GM19467 (cell line): ENCODE data around the gene SPP2.

Experiments used
- ATAC-seq: cut with Tn5 transposase; IDR thresholded peaks from one replicate; pipeline ENCODE4 v1.9.1; 2021; ENCODE audit warnings: mild to moderate bottlenecking, moderate library complexity; ENCODE audit not compliant: unreplicated experiment

Gene SPP2, protein sequence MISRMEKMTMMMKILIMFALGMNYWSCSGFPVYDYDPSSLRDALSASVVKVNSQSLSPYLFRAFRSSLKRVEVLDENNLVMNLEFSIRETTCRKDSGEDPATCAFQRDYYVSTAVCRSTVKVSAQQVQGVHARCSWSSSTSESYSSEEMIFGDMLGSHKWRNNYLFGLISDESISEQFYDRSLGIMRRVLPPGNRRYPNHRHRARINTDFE

DNA sequence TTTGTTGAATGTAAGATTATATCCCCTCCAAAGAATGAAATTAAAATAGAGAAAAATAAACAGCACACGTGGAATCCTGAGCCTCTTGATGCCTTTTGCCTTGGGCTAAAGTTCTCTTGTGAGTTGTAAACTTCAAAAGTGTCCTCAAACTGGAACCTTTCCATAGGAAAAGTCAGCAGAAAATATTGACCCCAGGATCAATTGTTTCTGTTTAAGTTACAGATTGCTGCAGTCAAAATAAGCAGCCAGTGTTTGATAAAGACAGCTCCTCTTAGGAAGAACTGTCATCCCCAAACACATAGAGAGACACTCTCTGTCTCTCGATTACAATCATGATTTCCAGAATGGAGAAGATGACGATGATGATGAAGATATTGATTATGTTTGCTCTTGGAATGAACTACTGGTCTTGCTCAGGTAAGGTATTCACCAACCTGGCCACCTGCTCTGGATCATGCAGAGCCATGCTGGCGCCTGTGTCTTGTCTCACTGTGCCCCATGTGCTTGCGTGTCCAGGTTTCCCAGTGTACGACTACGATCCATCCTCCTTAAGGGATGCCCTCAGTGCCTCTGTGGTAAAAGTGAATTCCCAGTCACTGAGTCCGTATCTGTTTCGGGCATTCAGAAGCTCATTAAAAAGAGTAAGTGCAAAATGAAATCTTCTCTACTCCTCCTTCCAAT is at the start of gene SPP2:
Gene SPP2, plus strand, starts transcription at position 248 of the 681 bp plus-strand sequence. Its CDS starts 85 bp downstream, at position 333.
- ATAC-seq = no peak

DNA sequence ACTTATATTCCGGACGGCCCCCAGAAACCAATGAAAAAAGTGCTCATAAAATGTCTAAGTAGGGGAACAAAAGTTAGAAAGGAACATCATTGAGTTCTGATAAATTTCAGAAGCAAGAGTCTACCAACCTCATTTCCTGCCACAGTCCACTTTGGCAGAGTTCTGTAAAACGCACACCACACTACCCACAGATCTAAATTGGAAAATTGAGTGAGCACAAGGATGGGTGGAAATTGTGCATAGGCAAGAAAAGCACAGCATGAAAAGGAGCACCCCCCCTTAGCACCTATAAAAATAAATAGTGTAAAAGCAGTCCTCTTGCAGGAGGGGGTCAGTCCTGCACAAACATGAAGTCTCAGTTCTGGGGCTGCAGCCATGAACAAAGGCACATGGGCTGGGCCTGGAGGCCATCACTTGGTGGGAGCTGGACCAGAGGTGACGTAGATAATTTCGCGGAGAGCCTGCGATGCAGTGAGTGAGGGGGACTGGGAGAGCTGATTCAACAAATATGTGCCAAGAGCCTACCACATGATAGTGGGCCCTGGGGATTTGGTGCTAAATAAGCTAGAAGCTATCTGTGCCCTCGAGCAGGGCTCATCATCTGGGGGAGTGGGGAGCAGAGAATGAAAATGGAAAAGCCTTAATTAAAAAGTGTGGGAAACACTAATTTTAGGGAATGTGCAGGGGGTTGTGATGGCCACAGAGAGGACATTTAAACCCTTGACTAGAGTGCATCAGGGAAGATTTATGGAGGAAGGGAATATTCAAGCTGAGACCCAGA is 48.9 kb upstream of the SPP2 start:
- no peak for ATAC-seq

DNA sequence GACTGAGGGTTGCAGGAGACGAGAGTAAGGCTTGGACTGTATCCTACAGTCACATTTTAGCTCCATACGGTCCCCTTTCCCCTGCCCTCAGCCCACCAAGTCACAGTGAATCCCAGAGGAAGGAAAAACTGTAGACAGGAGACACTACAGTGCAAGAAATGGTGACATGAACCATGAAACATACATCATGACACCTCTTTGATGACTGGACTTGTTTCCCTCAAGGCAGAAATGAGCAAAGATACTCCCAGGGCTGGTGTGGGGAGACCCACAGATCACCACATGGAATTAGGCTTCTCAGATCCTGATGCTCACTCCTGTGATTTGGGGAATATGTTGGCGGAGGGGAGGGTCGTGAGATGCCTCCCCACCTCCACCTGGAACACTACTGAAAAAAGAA is 48.2 kb upstream of the SPP2 start:
- ATAC-seq = no peak

DNA sequence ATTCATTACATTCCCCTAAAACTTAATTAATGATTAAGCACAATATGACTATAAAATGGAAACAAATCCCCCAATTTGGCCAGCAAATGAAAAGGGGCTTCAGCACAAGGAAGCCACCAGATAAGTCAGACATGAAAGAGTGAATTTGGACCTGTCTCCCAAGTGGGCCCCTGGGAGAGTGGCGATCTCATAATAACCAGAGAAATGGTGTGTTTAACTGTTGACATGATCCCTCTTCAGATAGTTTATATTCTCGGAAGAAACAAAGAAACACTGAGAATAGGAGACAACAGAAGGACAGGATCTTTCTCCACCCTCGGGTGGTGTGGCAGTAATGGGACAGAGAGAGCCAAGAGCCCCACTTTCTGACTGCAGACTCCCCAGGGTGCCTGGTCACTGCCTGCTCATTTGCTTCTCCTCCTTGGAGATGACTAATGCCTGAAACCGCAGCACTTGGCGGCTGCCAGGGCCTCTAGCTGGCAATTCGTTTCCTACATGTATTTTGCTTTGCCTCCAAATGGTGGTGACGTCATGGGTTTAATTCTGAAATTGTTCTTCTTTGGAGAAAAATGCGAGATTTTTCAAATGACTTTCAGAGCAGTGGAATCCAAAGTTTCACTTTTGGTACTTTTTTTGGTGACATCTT is 46.4 kb upstream of the SPP2 start:
- no peak for ATAC-seq

DNA sequence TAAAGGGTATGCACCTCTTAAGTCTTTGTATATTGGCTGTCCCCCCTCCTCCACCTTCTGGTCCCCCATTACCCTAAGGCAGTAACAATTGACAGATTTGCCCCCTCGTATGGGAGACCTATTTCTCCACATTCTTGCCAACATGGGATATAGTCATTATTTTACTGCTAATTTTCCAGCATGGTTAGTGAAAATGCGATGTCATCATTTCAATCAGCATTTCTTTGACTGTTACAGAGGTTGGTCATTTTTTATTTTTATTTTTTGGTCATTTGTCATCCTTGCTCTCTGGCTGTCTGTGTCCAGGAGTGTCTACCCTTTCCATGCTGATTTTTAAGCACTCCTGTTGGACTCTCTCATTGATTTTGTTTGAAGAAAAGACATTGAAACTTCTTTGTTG is 45.4 kb upstream of the SPP2 start:
- ATAC-seq = no peak

DNA sequence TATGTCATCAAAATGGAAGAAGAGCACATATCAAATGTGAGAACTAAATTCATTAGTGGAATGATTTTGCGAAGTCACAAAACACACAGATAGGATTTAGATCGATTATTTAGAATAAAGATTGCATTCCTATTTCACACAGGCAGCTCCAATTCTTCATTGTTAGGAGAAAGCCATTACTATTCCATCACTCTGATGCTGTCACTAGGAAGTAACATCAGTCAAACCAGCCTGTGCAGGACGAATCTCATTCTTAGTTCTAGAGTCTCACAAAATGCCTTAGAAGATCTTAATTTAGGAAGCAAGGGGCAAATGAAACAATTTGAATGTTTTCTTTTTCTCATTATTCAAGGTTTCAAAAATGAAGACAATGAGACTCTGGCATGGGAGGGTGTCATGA is 44.0 kb upstream of the SPP2 start:
- no peak for ATAC-seq

DNA sequence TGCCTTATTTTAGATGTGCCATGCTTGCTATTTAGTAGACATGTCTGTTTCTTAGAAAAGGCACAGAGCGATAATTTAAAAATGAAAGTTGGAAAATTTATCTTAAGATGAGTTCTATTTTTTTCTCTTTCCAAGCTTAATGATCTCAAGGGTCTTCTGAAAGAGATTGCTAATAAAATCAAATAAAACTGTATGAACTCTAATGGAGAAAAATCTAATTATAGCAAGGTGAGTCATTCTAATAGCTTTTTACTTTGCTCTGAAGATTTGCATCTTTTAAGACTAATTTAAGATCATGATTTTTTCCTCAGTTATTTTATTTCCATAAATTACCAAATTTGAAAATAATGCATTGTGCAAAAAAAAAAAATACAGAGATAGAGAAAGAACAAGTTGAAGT is 36.1 kb upstream of the SPP2 start:
- ATAC-seq = no peak

DNA sequence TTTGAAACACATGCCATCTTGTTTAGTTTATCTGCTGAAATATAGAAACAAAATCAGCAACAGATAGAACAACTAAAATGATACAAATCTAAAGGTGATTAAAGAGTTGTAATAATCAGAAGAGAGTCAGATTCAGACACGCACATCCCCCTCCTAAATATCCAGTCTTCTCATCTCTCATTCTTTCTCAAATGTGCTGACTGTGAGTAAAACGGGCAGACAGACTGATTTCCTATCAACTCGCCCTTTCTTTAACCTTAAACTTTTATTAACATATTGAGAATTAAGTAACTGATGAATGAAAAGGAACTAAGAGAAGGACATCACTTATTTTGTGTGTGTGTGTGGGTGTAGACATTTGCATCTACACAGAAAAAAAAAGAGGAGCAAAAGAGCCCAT is 34.6 kb upstream of the SPP2 start:
- ATAC-seq = no peak

DNA sequence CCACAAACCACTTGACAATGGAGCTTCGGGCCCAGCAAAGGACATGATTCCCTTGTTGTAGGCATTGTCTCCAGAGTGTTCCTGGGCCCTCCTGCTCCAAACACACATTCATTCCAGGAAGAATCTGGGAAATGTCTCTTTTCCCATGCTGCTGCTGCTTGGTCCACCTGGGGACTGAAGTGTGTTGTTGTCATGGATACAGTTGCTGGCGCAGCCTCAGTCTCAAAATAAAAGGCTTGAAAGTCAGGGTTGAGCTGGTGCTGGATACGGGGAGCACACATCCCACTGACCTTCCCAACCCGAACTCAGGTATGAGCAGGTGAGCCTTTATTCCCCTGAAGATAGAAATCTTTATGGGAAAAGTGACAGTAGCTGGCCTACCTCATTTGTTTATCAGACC is 30.6 kb upstream of the SPP2 start:
- no peak for ATAC-seq

DNA sequence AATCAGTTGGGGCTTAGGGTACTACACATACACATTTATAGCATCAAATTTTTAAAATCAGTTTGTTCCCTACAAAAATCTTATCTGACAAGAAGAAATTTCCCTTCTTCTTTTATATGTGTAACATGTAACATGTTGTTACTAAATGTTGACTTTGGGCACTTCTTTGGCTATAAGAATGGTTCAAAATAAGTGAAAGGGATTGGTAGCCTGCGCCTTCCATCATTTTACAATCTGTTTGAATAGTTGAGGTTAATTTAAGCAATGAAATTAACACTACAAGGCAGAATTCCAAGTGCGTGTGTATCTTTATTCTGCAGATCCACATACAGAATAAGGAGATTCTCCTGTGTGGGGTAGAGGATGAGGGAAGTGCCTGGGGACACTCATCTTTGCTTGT is 30.2 kb upstream of the SPP2 start:
- no peak for ATAC-seq

DNA sequence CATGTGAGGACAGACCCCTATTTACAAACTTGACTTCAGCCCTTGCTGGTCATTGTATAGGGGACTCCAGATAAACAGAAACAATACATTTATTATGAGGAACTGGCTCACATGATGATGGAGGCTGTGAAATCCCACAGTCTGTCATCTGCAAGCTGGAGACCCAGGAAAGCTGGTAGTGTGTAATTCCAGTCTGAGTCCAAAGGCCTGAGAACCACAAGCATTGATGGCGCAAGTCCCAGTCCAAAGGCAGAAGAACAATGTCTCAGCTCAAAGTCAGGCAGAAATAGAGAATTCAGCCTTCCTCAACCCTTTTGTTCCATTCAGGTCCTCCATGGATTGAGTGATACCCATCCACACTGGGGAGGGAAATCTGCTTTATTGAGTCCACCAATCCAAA is 28.1 kb upstream of the SPP2 start:
- ATAC-seq = no peak

DNA sequence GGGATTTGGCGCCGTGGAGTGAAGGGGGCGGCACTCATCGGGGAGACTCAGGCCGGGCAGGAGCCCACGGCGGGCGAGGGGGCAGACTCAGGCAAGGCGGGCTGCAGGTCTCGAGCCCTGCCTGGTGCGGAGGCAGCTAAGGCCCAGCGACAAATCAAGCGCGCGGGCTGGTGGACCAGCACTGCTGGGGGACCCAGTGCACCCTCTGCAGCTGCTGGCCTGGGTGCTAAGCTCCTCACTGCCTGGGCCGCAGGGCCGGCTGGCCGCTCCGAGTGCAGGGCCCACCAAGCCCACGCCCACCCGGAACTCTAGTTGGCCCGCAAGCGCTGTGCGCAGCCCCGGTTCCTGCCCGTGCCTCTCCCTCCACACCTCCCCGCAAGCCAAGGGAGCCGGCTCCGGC is 26.2 kb upstream of the SPP2 start:
- no peak for ATAC-seq

DNA sequence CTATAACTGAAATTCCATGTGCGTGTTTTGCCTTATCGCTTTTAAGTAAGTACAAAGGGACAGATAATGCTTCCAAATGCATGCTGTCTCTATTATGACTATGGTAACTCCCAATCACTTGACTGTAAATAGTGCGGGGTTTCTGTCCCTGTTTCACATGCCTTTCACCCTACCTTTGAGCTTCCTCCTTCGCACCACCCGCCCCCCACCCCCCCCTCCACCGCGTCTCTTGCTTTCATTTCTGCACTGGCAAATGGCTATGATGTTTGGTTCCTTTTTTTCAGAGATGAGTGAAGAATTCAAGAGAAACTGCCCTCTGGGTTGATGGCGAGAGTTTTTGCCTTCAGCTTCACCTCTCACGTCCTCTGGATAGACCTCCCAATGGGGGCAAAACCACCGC is 25.0 kb upstream of the SPP2 start:
- no peak for ATAC-seq

DNA sequence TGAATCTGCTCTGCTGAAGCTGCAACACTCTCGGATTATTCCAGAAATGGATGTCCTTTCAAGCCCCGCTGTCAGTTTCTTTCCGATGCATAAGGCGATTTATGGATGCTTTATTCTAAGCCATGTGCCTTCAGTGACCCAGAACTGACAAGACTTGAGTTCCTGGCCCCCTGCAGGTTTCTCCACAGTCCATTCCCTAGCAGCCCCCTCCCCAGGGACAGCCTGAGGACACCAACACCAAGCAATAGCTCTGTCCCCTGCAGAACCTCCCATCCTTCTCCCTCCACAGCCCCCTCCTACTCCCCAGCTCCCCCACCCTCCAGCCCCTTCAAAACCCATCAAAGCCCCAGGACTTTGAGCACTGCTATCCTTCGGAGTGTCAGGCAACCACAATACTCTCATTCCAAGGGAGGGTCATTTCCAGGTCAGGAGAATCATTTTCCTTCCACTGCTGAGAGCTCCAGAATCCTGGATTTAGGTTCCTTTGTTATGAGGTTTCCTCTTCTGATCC is 24.6 kb upstream of the SPP2 start:
- ATAC-seq = no peak

DNA sequence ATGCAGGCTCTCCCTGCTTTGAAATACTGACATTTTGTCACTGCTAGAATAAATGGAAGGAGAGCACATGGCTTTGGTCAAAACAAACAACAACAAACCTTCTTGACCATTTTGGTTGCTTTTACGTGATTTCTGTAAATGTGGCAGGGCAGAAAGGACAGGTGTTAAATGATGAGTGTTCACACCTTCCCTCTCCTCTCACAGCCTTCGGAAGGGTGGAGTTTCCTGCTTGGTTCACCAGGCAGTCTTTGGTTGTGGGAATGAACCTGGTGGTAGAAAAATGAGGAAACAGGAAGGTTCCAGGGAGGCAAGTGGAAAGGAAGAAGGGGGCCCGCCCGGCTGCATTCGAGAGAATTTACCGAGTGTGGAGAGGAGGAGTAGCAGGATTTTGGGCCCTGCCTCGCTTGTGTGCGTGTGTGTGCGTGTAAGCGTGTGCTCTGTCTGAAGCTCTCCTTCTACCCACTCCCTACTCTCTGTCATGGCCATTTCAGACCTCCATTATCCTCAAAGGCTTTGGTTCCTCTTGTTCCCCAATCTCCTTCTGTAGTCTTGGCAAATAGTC is 23.7 kb upstream of the SPP2 start:
- ATAC-seq = no peak

DNA sequence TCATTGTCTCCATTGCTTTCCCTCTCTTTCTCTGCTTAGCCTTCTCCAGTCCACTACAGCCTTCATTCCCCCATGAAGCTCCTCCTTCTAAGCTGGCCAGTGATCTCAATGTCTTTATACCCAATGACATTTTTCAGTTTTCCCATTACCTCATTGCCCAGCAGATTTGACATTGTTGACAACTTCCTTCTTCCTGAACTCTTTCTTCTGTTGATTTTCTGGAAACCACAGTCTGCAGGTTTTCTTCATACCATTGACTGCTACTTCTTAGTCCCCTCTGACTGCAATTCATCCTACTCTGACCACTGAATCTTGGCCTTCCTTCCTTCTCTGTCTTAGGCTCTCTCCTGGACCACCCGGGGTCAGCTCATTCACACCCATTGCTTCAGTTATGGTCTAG is 22.9 kb upstream of the SPP2 start:
- ATAC-seq = no peak

DNA sequence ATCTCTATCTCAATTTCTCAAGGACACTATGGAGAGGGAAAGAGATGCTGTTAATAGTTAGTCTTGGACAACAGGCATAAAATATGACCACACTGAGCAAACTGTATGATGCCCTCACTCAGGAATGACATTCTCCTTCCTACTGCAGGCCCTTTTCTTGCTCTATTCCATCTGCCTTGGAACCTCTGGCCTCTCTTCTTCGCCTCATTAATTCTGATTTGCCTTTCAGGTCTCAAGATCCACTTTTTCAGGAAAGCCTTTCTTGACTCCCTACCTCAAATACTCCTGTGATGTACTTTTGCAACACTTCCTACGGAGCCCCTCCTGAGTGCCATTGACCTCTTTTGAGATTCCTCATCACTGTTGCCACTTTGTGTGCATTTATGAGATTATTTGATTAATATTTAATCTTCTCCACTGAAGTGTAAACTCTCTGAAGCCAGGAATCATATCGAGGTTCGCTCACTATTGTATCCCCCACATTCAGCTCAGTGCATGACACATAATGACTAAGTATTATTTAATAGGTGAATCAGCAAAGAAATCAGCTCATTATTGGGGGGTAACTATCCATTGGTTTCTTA is 21.3 kb upstream of the SPP2 start:
- ATAC-seq = no peak

DNA sequence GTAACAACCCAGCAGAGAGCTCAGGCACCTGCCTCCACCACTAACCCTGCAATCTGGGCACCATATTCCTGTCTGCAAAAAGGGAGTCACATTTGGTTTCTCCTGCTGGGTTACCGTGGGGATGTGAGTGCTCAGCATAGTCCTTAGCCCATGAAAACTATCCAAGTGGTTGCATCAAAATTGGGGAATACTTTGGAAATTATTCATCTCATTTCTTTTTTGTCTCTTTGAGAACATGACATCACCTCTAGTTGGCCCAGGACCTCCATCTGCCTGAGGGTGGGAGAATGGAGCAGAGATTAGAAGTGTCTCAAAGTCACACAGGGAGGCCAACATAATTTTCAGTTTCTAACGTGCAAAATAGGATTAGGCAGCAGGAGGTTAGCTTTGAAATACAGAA is 19.3 kb upstream of the SPP2 start:
- no peak for ATAC-seq

DNA sequence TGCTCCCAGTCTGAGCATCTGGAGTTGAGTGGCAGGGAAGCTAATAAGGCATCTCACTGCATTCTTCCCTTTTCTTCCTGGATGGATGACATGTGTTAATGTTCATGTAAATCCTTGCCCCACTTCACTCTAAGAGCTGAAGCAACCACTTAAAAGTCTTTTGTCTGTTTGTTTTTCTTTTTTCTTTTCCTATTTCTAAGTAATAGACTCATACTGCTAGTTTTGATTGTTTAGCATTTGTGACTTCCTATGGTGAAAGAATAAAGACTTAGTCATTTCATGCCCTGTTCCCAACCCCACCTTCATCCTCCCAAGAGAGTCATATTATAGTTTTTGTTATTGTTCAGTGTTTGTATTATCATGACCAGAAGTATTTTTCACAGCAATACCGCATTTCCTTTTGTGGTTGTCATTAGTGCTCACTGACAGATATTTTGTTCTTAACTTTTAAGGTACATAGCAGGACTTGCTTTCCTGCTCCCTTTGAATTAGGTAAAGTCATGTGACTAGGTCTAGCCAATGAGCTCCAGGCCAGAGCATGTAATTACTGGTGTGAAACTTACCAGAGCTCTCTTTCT is 18.1 kb upstream of the SPP2 start:
- ATAC-seq = no peak

DNA sequence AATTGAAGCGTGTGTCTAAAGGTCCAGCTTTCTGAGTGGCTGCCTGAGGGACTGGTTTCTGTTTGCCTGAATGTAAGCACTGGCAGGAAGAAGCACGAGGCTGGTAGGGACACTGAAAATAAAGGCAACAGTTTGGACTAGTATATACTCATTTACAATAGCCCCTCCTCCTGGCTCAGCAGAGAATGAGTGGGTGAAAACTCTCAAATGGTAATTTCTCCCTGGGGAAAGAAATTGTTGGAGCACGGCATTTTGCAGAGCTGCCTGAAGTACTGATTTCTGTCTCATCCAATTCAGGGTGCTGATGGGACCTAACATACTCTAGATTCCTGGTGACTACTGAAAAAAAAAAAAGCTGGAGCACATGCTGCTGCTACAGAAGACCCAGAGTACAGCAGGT is 17.3 kb upstream of the SPP2 start:
- no peak for ATAC-seq
